Peyer's patch (tissue), 4 donors: Measurements from ENCODE around the gene MIDN. TPM values are rescaled to one million over a fixed set of nuclear protein-coding genes. Genes with fewer than 3 reads are reported as not detected.

Experiments used
- DNase-seq, 3 donors: peaks; one replicate each; pipeline ENCODE4 v3.0.0-alpha.2; 2017 to 2019
- H3K27ac ChIP-seq, 4 donors: fragments of 200-600 bp; sonication (generic); one replicate each; pipeline ENCODE4 v1.5.1; 2016 to 2019
- H3K27me3 ChIP-seq, 2 donors: fragments of 200-600 bp; sonication (generic); one replicate each; pipeline ENCODE4 v1.5.1; 2019
- H3K36me3 ChIP-seq, 3 donors: fragments of 200-600 bp; sonication (generic); one replicate each; pipeline ENCODE4 v1.5.1; 2016 to 2019
- H3K4me1 ChIP-seq, 4 donors: fragments of 200-600 bp; sonication (generic); one replicate each; pipeline ENCODE4 v1.5.1; 2016 to 2019
- H3K4me3 ChIP-seq, 4 donors: fragments of 200-600 bp; sonication (generic); 1 replicate in 3 of 4; 2 replicates in 1 of 4; pipeline ENCODE4 v1.5.1; 2016 to 2019; ENCODE audit warnings: mild to moderate bottlenecking in 1 of 4
- H3K9me3 ChIP-seq, 4 donors: fragments of 200-600 bp; sonication (generic); one replicate each; pipeline ENCODE4 v1.5.1; 2016 to 2019; ENCODE audit warnings: mild to moderate bottlenecking in 1 of 4
- POLR2A ChIP-seq, 2 donors: fragments of 450-650 bp; IDR thresholded peaks; one replicate each; pipeline ENCODE4 v1.5.1; 2017; ENCODE audit warnings: antibody characterized with exemption in 2 of 2, mild to moderate bottlenecking in 2 of 2, moderate library complexity in 2 of 2
- total RNA-seq, 4 donors: library from RNA; depleted of rRNA; stranded (reverse); fragments of >200 nt; gene quantifications; one replicate each; pipeline ENCODE4 v1.1.0, GENCODE V29; 2016
- TF ChIP-seq, protein P1 (sequence below), 6 experiments: fragments of 450-650 bp in 4 of 6; fragments of 200-600 bp in 2 of 6; sonication (generic) in 1 of 6; IDR thresholded peaks; one replicate each; pipeline ENCODE4 v1.5.1; 2017 to 2019; ENCODE audit warnings: antibody characterized with exemption in 6 of 6, mild to moderate bottlenecking in 3 of 6, moderate library complexity in 1 of 6

The MIDN gene
- total RNA-seq, 4 donors from 2014 or later: 34.7 to 205 (median 98.9) TPM

DNA sequence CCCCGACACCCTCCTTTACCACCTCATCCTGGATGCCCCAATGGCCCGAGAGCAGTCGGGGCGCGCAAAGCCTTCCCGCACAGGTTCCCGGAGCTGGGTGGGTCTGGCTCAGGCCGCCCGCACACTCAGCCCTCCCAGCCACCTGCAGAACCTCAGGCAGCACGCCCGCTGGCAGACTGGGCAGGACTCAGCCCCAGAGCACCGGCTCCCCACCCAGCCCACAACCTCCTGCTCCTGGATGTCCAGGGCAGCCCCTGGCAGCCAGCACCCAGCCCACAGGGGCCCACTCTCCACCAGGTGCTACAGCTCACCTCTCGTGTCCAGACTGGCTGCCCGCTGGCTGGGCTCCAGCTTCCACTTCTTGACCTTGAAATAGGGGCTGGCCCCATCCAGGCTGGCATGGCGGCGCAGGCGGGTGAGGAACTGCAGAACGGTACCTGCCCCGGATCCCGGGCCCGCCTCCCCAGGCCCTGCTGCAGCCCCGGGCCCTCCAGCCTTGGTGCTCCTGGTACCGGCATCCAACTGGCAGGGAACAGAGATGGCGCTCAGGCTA is 15.2 kb upstream of the MIDN start:
- no peaks in the 10 kb centered on the region for H3K9me3 ChIP-seq
- no peak overlapping the region for H3K4me3 ChIP-seq
- no peak for TF ChIP-seq POLR2A (IDR thresholded peaks at IDR 0.05)
- TF ChIP-seq, protein P1, sequence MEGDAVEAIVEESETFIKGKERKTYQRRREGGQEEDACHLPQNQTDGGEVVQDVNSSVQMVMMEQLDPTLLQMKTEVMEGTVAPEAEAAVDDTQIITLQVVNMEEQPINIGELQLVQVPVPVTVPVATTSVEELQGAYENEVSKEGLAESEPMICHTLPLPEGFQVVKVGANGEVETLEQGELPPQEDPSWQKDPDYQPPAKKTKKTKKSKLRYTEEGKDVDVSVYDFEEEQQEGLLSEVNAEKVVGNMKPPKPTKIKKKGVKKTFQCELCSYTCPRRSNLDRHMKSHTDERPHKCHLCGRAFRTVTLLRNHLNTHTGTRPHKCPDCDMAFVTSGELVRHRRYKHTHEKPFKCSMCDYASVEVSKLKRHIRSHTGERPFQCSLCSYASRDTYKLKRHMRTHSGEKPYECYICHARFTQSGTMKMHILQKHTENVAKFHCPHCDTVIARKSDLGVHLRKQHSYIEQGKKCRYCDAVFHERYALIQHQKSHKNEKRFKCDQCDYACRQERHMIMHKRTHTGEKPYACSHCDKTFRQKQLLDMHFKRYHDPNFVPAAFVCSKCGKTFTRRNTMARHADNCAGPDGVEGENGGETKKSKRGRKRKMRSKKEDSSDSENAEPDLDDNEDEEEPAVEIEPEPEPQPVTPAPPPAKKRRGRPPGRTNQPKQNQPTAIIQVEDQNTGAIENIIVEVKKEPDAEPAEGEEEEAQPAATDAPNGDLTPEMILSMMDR (IDR thresholded peaks at IDR 0.05): no peak
- peaks cover 0 to 3% (median 0%) of the 10 kb centered on the region in 3 donors for H3K36me3 ChIP-seq
- H3K27ac ChIP-seq: peak overlapping the region in 1 of 4 donors; percentile 21
- peaks cover 0 to 44% (median 10%) of the 10 kb centered on the region in 4 donors for H3K4me1 ChIP-seq
- peaks cover 0 to 21% of the 10 kb centered on the region in 2 donors for H3K27me3 ChIP-seq
- DNase-seq: no peak

DNA sequence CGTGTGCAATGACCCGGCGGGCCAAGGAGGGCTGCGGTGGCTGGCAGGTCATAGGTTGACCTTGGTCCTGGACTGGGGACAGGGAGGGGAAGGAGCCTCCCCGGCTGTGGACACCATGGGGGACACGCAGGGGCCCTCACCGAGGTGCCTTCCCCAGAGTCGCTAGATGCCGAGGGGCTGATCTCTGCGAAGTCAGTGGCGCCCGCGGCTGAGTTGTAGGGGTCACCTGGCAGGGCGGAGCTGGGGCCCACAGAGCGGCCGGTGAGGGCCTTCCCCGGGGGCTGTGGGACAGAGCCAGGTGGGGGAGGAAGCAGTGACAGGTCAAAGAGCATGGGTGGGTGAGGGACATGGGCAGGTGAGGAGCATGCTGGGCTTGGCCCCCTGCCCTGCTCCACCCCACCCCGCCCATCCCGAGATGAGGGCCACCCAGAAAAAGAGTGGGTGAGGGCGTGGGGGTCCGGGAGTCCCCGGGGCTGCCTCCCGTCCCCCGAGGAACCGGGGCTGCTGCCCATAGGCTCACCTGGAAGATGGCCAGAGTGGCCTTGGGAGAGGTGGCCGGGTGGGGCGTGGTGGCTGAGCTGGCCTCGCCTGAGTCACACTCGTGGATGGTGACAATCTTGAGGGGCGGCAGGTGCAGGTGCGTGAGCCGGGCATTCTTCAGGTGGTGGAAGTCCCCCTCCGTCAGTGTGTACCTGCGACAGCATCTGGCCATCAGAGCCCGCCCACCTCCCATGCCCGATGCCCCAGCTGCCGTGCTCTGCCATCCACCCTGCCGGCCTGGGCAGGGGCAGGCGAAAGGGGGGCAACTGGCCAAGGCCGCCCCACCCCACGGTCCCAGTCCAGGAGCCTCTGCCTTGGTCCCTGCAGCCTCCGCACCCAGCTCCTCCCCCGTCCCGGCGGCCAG is 14.1 kb upstream of the MIDN start:
- TF ChIP-seq POLR2A (IDR thresholded peaks at IDR 0.05): no peak
- TF ChIP-seq, protein P1 (IDR thresholded peaks at IDR 0.05): no peak
- Histone ChIP-seq H3K9me3 (no peaks in the 10 kb centered on the region), H3K27ac (no peak overlapping the region), H3K27me3 (peaks cover 0 to 21% of the 10 kb centered on the region in 2 donors), H3K36me3 (no peaks in the 10 kb centered on the region), H3K4me1 (peaks cover 0 to 48% (median 12%) of the 10 kb centered on the region in 4 donors), H3K4me3 (no peak overlapping the region)
- peak in 1 of 3 donors; percentile 67 for DNase-seq

DNA sequence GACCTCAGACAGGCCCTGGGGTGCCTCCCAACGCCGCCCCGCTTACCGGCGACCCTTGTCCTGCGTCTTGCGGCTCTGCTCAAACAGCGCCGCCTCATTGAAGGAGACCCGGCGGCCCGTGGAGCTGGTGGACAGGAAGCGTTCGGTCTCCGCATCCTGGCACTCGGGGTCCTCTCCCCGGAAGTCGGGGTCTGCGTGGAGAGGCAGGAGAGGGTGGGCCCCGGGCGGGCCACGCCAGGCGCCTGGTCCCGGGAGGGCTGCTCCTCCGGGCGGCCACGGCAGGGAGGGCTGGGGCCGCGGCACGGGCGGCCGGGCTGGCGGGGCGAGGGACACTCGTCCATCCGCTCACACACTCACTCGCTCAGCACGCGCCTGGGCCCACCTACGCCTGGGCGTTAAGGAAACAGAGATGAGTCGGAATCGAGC is 13.4 kb upstream of the MIDN start:
- H3K27ac ChIP-seq: no peak overlapping the region
- DNase-seq: no peak
- peaks cover 0 to 53% (median 13%) of the 10 kb centered on the region in 4 donors for H3K4me1 ChIP-seq
- no peak overlapping the region for H3K4me3 ChIP-seq
- peaks cover 0 to 21% of the 10 kb centered on the region in 2 donors for H3K27me3 ChIP-seq
- no peaks in the 10 kb centered on the region for H3K36me3 ChIP-seq
- TF ChIP-seq, protein P1 (IDR thresholded peaks at IDR 0.05): no peak
- no peaks in the 10 kb centered on the region for H3K9me3 ChIP-seq

DNA sequence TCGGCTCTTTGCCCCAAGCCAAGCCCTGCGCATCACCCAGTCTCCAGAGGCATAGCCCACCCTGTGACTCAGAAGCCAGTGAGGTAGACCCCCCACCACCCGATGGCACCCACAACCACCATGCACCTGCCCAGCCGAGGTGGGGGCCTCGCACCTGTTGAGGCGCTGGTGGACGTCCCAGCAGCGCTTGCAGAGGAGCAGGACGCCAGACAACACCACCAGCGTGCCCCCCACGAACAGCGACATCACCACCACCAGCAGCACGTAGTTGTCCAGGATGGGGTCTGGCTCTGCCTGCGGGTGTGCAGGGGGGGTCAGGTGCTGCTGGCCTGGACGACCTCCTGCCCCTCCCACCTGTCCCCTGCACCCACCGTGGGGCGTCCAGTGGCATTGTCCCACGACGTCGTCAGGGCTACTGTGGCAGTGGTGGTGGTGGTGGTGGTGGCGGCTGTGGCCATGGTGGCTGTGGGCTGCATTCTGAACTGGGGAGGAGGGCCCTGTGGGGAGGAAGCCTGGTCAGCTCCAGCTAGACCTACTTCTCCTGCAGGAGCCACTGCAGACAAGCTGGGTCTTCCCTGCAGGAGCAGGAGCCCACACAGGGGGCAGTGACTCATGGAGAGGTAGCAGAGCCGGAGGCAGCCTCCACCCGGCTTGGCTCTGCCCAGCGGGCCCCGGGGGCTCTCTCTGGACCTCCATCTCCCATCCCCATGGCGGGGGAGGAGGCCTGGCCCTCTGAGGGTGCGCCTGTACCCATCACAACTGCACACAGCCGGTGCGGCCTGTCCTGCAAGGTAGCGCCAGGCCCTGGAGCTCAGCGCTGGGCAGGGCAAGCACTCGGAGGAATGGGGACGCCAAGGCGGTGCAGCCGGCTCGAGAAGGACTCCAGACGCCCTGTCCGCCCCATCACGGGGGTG is 12.5 kb upstream of the MIDN start:
- no peak overlapping the region for H3K4me3 ChIP-seq
- peaks cover 0 to 21% of the 10 kb centered on the region in 2 donors for H3K27me3 ChIP-seq
- TF ChIP-seq, protein P1 (IDR thresholded peaks at IDR 0.05): no peak
- TF ChIP-seq POLR2A (IDR thresholded peaks at IDR 0.05): no peak
- H3K9me3 ChIP-seq: no peaks in the 10 kb centered on the region
- H3K36me3 ChIP-seq: no peaks in the 10 kb centered on the region
- peaks cover 2 to 61% (median 22%) of the 10 kb centered on the region in 4 donors for H3K4me1 ChIP-seq
- DNase-seq: no peak
- no peak overlapping the region for H3K27ac ChIP-seq

DNA sequence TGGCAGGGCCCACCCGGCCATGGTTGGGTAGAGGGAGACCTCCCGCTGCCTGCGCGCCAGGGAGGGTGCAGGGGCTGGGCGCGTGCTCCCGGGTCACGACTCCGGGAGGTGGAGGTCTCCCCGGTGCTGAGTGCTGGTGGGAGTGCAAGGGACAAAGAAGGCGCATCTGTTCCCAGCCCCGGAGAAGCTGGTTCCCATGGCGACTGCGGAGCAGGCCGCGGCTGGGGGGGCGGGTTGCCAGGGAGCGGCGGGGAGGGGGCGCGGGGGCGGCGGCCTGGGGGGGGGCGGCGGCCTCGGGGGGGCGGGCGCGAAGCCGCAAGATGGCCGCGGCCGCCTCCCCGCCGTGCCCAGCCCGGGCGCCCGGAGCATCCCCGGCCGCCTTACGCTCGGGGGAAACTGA is 11.8 kb upstream of the MIDN start:
- H3K4me1 ChIP-seq: peaks cover 4 to 66% (median 28%) of the 10 kb centered on the region in 4 donors
- H3K27ac ChIP-seq: no peak overlapping the region
- no peak for TF ChIP-seq POLR2A (IDR thresholded peaks at IDR 0.05)
- TF ChIP-seq, protein P1 (IDR thresholded peaks at IDR 0.05): no peak
- H3K27me3 ChIP-seq: peaks cover 0 to 21% of the 10 kb centered on the region in 2 donors
- no peaks in the 10 kb centered on the region for H3K36me3 ChIP-seq
- DNase-seq: no peak
- H3K9me3 ChIP-seq: no peaks in the 10 kb centered on the region
- peak overlapping the region in 3 of 4 donors; percentile 52 to 61 (median 56) for H3K4me3 ChIP-seq
